Activated CD8-positive, alpha-beta memory T cell treated with anti-CD3 and anti-CD28 coated beads for 48 hours (primary cell): ENCODE measurements around the gene SKIC8.

Source experiments
- DNase-seq, 3 experiments: peaks; one replicate each; pipeline ENCODE4 v3.0.0-alpha.2; 2020; ENCODE audit warnings: low read depth in 2 of 3, low spot score in 2 of 3

Gene SKIC8

GRCh38 chr15:78299101-78299930 lies at the start of gene SKIC8:
TSS of gene SKIC8 (minus strand) at chr15:78299609. CDS start at chr15:78295686, 3,923 bp downstream.
- peak; percentile 72 to 82 (median 78) for DNase-seq

GRCh38 chr15:78347586-78348543 lies 48.5 kb upstream of the SKIC8 start:
- DNase-seq: no peak

- no peak for DNase-seq
Observed at GRCh38 chr15:78345396-78346125, 46.2 kb upstream of the SKIC8 start.

- DNase-seq: no peak
Observed at GRCh38 chr15:78343276-78344060, 44.1 kb upstream of the SKIC8 start.

- no peak for DNase-seq
Observed at GRCh38 chr15:78342021-78342420, 42.6 kb upstream of the SKIC8 start.

GRCh38 chr15:78341057-78341987 lies 41.9 kb upstream of the SKIC8 start:
- no peak for DNase-seq

GRCh38 chr15:78340231-78341056 lies 41.0 kb upstream of the SKIC8 start, which contains the start of gene CRABP1:
TSS of gene CRABP1 (plus strand) at chr15:78340353. CDS start at chr15:78340429, 76 bp downstream.
- DNase-seq: no peak

- DNase-seq: no peak
Observed at GRCh38 chr15:78339559-78339958, 40.1 kb upstream of the SKIC8 start.

- DNase-seq: no peak
Observed at GRCh38 chr15:78338781-78339180, 39.4 kb upstream of the SKIC8 start.

- no peak for DNase-seq
Observed at GRCh38 chr15:78335985-78336384, 36.6 kb upstream of the SKIC8 start.

GRCh38 chr15:78334845-78335244 lies 35.4 kb upstream of the SKIC8 start:
- no peak for DNase-seq

GRCh38 chr15:78329625-78330024 lies 30.2 kb upstream of the SKIC8 start:
- DNase-seq: no peak

GRCh38 chr15:78327466-78327865 lies 28.1 kb upstream of the SKIC8 start:
- no peak for DNase-seq

GRCh38 chr15:78325092-78325843 lies 25.9 kb upstream of the SKIC8 start:
- no peak for DNase-seq

GRCh38 chr15:78324144-78324543 lies 24.7 kb upstream of the SKIC8 start:
- DNase-seq: no peak

- no peak for DNase-seq
Observed at GRCh38 chr15:78323693-78324092, 24.3 kb upstream of the SKIC8 start.

GRCh38 chr15:78322724-78323521 lies 23.5 kb upstream of the SKIC8 start:
- no peak for DNase-seq
